ENCODE measurements around the gene CTAG1A. TPM values are rescaled to one million over a fixed set of nuclear protein-coding genes. Genes with fewer than 3 reads are reported as not detected.
"Not testable (repeated sequence)": the region's sequence is repeated elsewhere in the genome, so short reads cannot be mapped to it uniquely, and the experiment has no call there.

CTAG1A gene
- polyA plus RNA-seq, 1 experiment = not detected

- Histone ChIP-seq H3K27me3 (ENCODE audit: control insufficient read depth, insufficient read depth, low read length) (no peaks in the 10 kb centered on the region), H3K27ac (ENCODE audit: low read depth, low read length) (no peak overlapping the region), H3K9me3 (ENCODE audit: control insufficient read depth, insufficient read depth, low read length) (no peaks in the 10 kb centered on the region), H3K4me3 (ENCODE audit: low read depth, low read length) (no peak overlapping the region)
- no peak for DNase-seq (ENCODE audit: low read depth, low spot score)
- no peak for TF ChIP-seq CTCF (IDR thresholded peaks at IDR 0.05; ENCODE audit: low read depth, low read length)
- ChIA-PET CTCF (no interaction called here), POLR2A (no interaction called here)
Observed at GRCh38 chrX:154605566-154605965, 20.6 kb downstream of the CTAG1A start.

- Histone ChIP-seq H3K4me3 (ENCODE audit: low read depth, low read length) (no peak overlapping the region), H3K27ac (ENCODE audit: low read depth, low read length) (no peak overlapping the region), H3K27me3 (ENCODE audit: control insufficient read depth, insufficient read depth, low read length) (no peaks in the 10 kb centered on the region), H3K9me3 (ENCODE audit: control insufficient read depth, insufficient read depth, low read length) (no peaks in the 10 kb centered on the region)
- POLR2A ChIA-PET = no interaction called here
- TF ChIP-seq CTCF (IDR thresholded peaks at IDR 0.05; ENCODE audit: low read depth, low read length) = no peak
- DNase-seq (ENCODE audit: low read depth, low spot score) = no peak
- CTCF ChIA-PET = no interaction called here
Observed at GRCh38 chrX:154607370-154607769, 22.4 kb downstream of the CTAG1A start.

- CTCF ChIA-PET; H3K9me3 ChIP-seq (ENCODE audit: control insufficient read depth, insufficient read depth, low read length); H3K27me3 ChIP-seq (ENCODE audit: control insufficient read depth, insufficient read depth, low read length); POLR2A ChIA-PET; H3K27ac ChIP-seq (ENCODE audit: low read depth, low read length); DNase-seq (ENCODE audit: low read depth, low spot score); H3K4me3 ChIP-seq (ENCODE audit: low read depth, low read length): not testable (repeated sequence)
Observed at GRCh38 chrX:154607976-154608375, 23.0 kb downstream of the CTAG1A start.

GRCh38 chrX:154608823-154609222 is 23.9 kb downstream of the CTAG1A start:
- DNase-seq (ENCODE audit: low read depth, low spot score); POLR2A ChIA-PET; H3K27me3 ChIP-seq (ENCODE audit: control insufficient read depth, insufficient read depth, low read length); CTCF ChIA-PET; H3K4me3 ChIP-seq (ENCODE audit: low read depth, low read length); H3K27ac ChIP-seq (ENCODE audit: low read depth, low read length); H3K9me3 ChIP-seq (ENCODE audit: control insufficient read depth, insufficient read depth, low read length): not testable (repeated sequence)

GRCh38 chrX:154611146-154611545 is 26.2 kb downstream of the CTAG1A start:
- H3K27ac ChIP-seq (ENCODE audit: low read depth, low read length); CTCF ChIA-PET; H3K27me3 ChIP-seq (ENCODE audit: control insufficient read depth, insufficient read depth, low read length); DNase-seq (ENCODE audit: low read depth, low spot score); H3K4me3 ChIP-seq (ENCODE audit: low read depth, low read length); POLR2A ChIA-PET; H3K9me3 ChIP-seq (ENCODE audit: control insufficient read depth, insufficient read depth, low read length): not testable (repeated sequence)

GRCh38 chrX:154613586-154613985 is 28.7 kb downstream of the CTAG1A start:
- H3K27me3 ChIP-seq (ENCODE audit: control insufficient read depth, insufficient read depth, low read length); H3K4me3 ChIP-seq (ENCODE audit: low read depth, low read length); H3K27ac ChIP-seq (ENCODE audit: low read depth, low read length); POLR2A ChIA-PET; H3K9me3 ChIP-seq (ENCODE audit: control insufficient read depth, insufficient read depth, low read length); DNase-seq (ENCODE audit: low read depth, low spot score); CTCF ChIA-PET: not testable (repeated sequence)

GRCh38 chrX:154619182-154619581 is 34.2 kb downstream of the CTAG1A start, which contains the start of gene CTAG1B:
Gene CTAG1B, minus strand, starts transcription at chrX:154619282. Its CDS starts 64 bp downstream, at chrX:154619218.
- H3K4me3 ChIP-seq (ENCODE audit: low read depth, low read length); H3K9me3 ChIP-seq (ENCODE audit: control insufficient read depth, insufficient read depth, low read length); H3K27ac ChIP-seq (ENCODE audit: low read depth, low read length); DNase-seq (ENCODE audit: low read depth, low spot score); CTCF ChIA-PET; H3K27me3 ChIP-seq (ENCODE audit: control insufficient read depth, insufficient read depth, low read length); POLR2A ChIA-PET: not testable (repeated sequence)

- DNase-seq (ENCODE audit: low read depth, low spot score); POLR2A ChIA-PET; CTCF ChIA-PET; H3K4me3 ChIP-seq (ENCODE audit: low read depth, low read length); H3K27me3 ChIP-seq (ENCODE audit: control insufficient read depth, insufficient read depth, low read length); H3K27ac ChIP-seq (ENCODE audit: low read depth, low read length); H3K9me3 ChIP-seq (ENCODE audit: control insufficient read depth, insufficient read depth, low read length): not testable (repeated sequence)
Observed at GRCh38 chrX:154620767-154621414, 36.0 kb downstream of the CTAG1A start.

- DNase-seq (ENCODE audit: low read depth, low spot score); H3K27ac ChIP-seq (ENCODE audit: low read depth, low read length); H3K9me3 ChIP-seq (ENCODE audit: control insufficient read depth, insufficient read depth, low read length); CTCF ChIA-PET; H3K4me3 ChIP-seq (ENCODE audit: low read depth, low read length); POLR2A ChIA-PET; H3K27me3 ChIP-seq (ENCODE audit: control insufficient read depth, insufficient read depth, low read length): not testable (repeated sequence)
Observed at GRCh38 chrX:154628960-154629359, 44.0 kb downstream of the CTAG1A start.

- POLR2A ChIA-PET; H3K9me3 ChIP-seq (ENCODE audit: control insufficient read depth, insufficient read depth, low read length); DNase-seq (ENCODE audit: low read depth, low spot score); H3K4me3 ChIP-seq (ENCODE audit: low read depth, low read length); H3K27ac ChIP-seq (ENCODE audit: low read depth, low read length); CTCF ChIA-PET; H3K27me3 ChIP-seq (ENCODE audit: control insufficient read depth, insufficient read depth, low read length): not testable (repeated sequence)
Observed at GRCh38 chrX:154630949-154631348, 46.0 kb downstream of the CTAG1A start.

GRCh38 chrX:154633661-154634060 is 48.7 kb downstream of the CTAG1A start:
- H3K27me3 ChIP-seq (ENCODE audit: control insufficient read depth, insufficient read depth, low read length); H3K4me3 ChIP-seq (ENCODE audit: low read depth, low read length); H3K27ac ChIP-seq (ENCODE audit: low read depth, low read length); CTCF ChIA-PET; POLR2A ChIA-PET; DNase-seq (ENCODE audit: low read depth, low spot score); H3K9me3 ChIP-seq (ENCODE audit: control insufficient read depth, insufficient read depth, low read length): not testable (repeated sequence)

Measured in AG04450 (cell line).